DOHH2 (cell line): Measurements from ENCODE around the gene FRS3.
"Not testable (repeated sequence)": the region's sequence is repeated elsewhere in the genome, so short reads cannot be mapped to it uniquely, and the experiment has no call there.

Source experiments
- H3F3A ChIP-seq: fragments of 200-600 bp; sonication (generic), shearing (Covaris generic); 2 replicates; pipeline ENCODE4 v1.6.0; 2016; ENCODE audit warnings: antibody characterized with exemption, mild to moderate bottlenecking; ENCODE audit not compliant: control insufficient read depth, insufficient read depth
- H3K27ac ChIP-seq: fragments of 200-600 bp; sonication (generic); 2 replicates; pipeline ENCODE4 v1.5.1; 2014; ENCODE audit warnings: low read depth, mild to moderate bottlenecking, low read length, moderate library complexity
- H3K27me3 ChIP-seq: fragments of 200-600 bp; sonication (generic); 2 replicates; pipeline ENCODE4 v1.6.1; 2014; ENCODE audit warnings: mild to moderate bottlenecking, low read length, mixed read lengths; ENCODE audit not compliant: control insufficient read depth
- H3K36me3 ChIP-seq: fragments of 200-600 bp; sonication (generic); 2 replicates; pipeline ENCODE4 v1.6.1; 2014; ENCODE audit warnings: mild to moderate bottlenecking, low read length, moderate library complexity, mixed read lengths; ENCODE audit not compliant: control insufficient read depth
- H3K4me1 ChIP-seq: fragments of 200-600 bp; sonication (generic); 2 replicates; pipeline ENCODE4 v1.6.1; 2014; ENCODE audit warnings: mild to moderate bottlenecking, low read length, mixed read lengths; ENCODE audit not compliant: control insufficient read depth
- H3K4me2 ChIP-seq: fragments of 200-600 bp; sonication (generic); 2 replicates; pipeline ENCODE4 v1.6.0; 2014; ENCODE audit warnings: mild to moderate bottlenecking, low read length, moderate library complexity
- H3K4me3 ChIP-seq: fragments of 200-600 bp; sonication (generic); 2 replicates; pipeline ENCODE4 v1.5.1; 2014; ENCODE audit warnings: mild to moderate bottlenecking, low read length, mixed read lengths
- H3K79me2 ChIP-seq: fragments of 200-600 bp; sonication (generic); 2 replicates; pipeline ENCODE4 v1.6.1; 2014; ENCODE audit warnings: mild to moderate bottlenecking, low read length, mixed read lengths; ENCODE audit not compliant: control insufficient read depth
- H3K9me2 ChIP-seq: fragments of 200-600 bp; sonication (generic); replicated peaks from 2 replicates; pipeline ENCODE4 v1.6.1; 2014; ENCODE audit warnings: mild to moderate bottlenecking, low read length, mixed read lengths; ENCODE audit not compliant: control insufficient read depth
- H3K9me3 ChIP-seq: fragments of 200-600 bp; sonication (generic); 2 replicates; pipeline ENCODE4 v1.6.1; 2014; ENCODE audit warnings: antibody characterized with exemption, low read length, mixed read lengths; ENCODE audit not compliant: control insufficient read depth, insufficient read depth
- H4K20me1 ChIP-seq: fragments of 200-600 bp; sonication (generic); 2 replicates; pipeline ENCODE4 v1.6.0; 2014; ENCODE audit warnings: low read depth, mild to moderate bottlenecking, antibody characterized with exemption, low read length, moderate library complexity; ENCODE audit not compliant: control insufficient read depth, insufficient read depth
- EZH2phosphoT487 ChIP-seq: fragments of 200-600 bp; sonication (generic); IDR thresholded peaks from 2 replicates; pipeline ENCODE4 v1.6.1; 2017; ENCODE audit warnings: borderline replicate concordance, mild to moderate bottlenecking, antibody characterized with exemption, low read length, moderate library complexity, mixed read lengths
- TF ChIP-seq, protein P1 (sequence below): fragments of 200-600 bp; sonication (generic); IDR thresholded peaks from one replicate; pipeline ENCODE4 v1.5.1; 2014; ENCODE audit warnings: antibody characterized with exemption, mild to moderate bottlenecking, low read depth, low read length; ENCODE audit not compliant: poor library complexity, severe bottlenecking

Gene FRS3

DNA sequence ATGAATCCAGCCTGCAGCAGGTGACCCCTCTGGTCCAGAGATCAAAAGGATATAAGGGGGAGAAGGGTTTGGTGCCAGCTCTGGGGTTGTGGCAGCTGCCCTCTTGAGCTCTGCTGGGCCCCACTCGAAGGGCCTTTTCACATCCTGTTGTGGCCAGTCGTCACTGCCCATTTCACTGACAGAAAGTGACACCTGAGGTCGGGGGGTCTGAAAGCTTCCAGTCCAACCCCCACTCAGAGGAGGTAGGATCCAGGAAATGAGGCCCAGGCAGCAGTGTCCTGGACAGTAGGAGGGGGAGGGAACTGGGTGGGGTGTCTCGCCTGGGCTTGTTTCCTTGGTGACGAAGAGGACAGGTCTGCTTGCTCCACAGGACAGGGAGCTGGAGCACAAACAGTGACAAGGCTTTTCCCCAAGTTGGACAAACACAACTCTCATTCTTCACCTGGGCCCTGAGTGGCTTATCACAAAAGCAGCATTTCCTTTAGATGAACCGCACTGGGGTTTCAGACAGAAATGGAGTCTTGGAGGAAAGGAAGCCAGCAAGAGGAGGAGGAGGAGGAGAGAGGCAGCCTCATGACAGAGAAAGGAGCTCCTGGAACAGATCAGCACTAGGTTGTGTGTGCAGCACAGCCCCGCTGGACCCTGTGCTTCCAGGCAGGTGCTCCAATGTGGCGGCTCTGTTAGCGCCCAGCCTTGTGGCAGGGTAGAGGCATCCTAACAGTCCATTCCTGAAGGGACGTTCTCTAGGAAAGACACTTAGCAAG lies 11.0 kb downstream of the FRS3 start:
- Histone ChIP-seq H3K27me3 (no peaks in the 10 kb centered on the region), H3K4me1 (peaks cover under 1% of the 10 kb centered on the region; the same call in 1 of the 2 replicates), H3K9me2 (no peaks in the 10 kb centered on the region), H3K79me2 (no peaks in the 10 kb centered on the region), H3K36me3 (peaks cover 14% of the 10 kb centered on the region), H3F3A (no peaks in the 10 kb centered on the region), H3K27ac (no peak overlapping the region), H3K4me3 (no peak overlapping the region), H3K9me3 (no peaks in the 10 kb centered on the region), H3K4me2 (no peak overlapping the region), H4K20me1 (no peaks in the 10 kb centered on the region)
- no peak for TF ChIP-seq EZH2phosphoT487
- TF ChIP-seq, protein P1, sequence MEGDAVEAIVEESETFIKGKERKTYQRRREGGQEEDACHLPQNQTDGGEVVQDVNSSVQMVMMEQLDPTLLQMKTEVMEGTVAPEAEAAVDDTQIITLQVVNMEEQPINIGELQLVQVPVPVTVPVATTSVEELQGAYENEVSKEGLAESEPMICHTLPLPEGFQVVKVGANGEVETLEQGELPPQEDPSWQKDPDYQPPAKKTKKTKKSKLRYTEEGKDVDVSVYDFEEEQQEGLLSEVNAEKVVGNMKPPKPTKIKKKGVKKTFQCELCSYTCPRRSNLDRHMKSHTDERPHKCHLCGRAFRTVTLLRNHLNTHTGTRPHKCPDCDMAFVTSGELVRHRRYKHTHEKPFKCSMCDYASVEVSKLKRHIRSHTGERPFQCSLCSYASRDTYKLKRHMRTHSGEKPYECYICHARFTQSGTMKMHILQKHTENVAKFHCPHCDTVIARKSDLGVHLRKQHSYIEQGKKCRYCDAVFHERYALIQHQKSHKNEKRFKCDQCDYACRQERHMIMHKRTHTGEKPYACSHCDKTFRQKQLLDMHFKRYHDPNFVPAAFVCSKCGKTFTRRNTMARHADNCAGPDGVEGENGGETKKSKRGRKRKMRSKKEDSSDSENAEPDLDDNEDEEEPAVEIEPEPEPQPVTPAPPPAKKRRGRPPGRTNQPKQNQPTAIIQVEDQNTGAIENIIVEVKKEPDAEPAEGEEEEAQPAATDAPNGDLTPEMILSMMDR: no peak

GRCh38 chr6:41767112-41767833 lies 12.4 kb downstream of the FRS3 start:
- H3K9me3 ChIP-seq: no peaks in the 10 kb centered on the region
- H3K4me2 ChIP-seq: no peak overlapping the region
- TF ChIP-seq, protein P1: no peak
- TF ChIP-seq EZH2phosphoT487: no peak
- no peaks in the 10 kb centered on the region for H3K9me2 ChIP-seq
- H3K36me3 ChIP-seq: peaks cover 9% of the 10 kb centered on the region
- H3F3A ChIP-seq: no peaks in the 10 kb centered on the region
- H4K20me1 ChIP-seq: no peaks in the 10 kb centered on the region
- no peak overlapping the region for H3K4me3 ChIP-seq
- no peaks in the 10 kb centered on the region for H3K79me2 ChIP-seq
- no peaks in the 10 kb centered on the region for H3K27me3 ChIP-seq
- H3K4me1 ChIP-seq: peaks cover 5% of the 10 kb centered on the region; the same call in 1 of the 2 replicates
- H3K27ac ChIP-seq: no peak overlapping the region

GRCh38 chr6:41766043-41766664 lies 13.5 kb downstream of the FRS3 start:
- not testable (repeated sequence) for H3K79me2 ChIP-seq, H3K4me3 ChIP-seq, H3K4me1 ChIP-seq, H3K27ac ChIP-seq, H4K20me1 ChIP-seq, H3K9me3 ChIP-seq, H3K27me3 ChIP-seq, H3F3A ChIP-seq, H3K4me2 ChIP-seq, H3K9me2 ChIP-seq, H3K36me3 ChIP-seq
